ENCODE results near the gene CCSER2.

The CCSER2 gene

DNA sequence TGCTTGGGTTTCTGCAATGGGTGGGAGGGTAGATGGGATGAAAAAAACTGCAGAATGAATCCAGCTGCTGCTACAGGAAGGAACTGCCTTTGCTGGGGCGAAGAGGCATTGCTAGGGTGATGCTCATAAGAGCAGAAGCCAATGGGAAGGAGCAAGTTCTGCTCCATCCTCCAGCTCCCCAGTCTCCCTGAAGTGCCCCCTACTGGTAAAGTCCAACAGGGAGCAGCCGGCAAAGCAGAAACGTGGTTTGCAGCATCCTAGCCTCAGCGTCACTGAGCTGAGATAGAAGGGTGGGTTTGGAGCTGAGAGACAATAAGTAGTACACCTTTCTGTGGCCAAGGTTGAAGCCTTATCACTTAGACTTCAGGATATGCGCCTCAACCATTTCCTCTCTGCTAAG is 220.5 kb downstream of the CCSER2 start:
- no peak for DNase-seq (ENCODE audit: low read depth)

DNA sequence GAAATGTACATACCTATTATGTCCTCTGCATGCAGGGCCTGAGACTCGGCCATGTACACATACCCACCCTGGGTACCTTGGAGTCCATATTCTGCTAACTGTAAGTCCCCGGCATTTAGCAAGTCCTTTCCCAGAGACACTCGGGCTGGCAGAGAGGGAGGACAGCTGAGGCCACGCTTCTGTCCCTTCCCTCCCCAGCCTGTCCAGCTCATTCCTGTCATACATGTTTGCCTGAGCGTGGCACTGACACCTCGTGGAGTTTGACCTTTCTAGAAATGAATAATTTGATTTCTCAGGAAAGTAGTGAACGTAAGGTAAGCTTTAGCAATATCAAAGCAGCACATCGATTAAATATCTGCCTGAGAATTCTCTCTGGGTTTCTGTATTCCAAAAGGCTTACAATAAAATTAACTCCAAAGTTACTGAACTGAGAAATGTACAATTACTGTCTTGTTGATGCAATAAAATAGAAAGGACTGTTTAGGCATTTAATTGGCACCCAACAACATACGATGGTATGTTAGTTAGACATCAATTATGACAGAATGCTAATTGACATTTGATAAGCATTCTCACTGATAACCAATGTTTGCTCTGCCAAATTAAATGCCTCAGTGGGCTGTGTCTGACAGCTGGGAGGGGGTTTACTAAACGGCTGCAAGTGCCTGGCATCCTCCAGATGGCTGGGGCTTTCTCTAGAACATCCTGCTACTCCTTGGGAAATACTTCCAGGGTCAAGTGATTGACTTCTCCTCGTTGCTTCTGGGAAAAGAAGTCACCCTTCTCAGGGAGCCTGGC is 221.2 kb downstream of the CCSER2 start:
- no peak for DNase-seq (ENCODE audit: low read depth)

DNA sequence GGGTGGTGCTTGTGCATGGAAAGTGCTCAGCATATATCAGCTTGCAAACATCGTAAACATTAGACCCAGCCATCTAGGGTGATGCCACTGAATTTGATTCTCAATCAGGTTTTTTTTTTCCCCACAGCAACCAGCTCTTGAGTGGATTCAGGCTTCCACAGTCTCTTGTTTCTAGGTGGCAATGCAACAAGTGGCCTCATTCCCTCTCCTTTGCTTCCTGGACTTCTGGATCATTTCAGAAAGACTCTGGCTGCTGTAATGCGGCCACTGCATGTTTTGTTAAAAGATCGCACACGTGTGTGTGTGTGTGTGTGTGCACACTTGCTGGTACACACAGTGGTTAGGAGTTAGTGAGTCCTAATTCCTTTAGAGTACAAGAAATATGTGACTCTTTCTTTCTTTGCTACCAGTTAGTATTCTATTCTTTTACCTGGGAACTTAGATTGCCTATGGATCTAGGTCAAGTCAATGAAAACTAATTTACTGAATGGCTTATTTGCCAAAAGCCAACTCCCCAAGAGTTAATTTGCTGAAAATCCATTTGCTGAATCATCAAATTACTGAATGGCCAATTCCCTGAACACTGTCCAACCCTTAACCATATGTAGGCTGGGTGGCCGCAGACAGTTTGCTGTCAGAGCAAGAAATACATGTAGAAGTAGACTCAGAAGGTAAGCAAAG is 222.5 kb downstream of the CCSER2 start:
- no peak for DNase-seq (ENCODE audit: low read depth)

DNA sequence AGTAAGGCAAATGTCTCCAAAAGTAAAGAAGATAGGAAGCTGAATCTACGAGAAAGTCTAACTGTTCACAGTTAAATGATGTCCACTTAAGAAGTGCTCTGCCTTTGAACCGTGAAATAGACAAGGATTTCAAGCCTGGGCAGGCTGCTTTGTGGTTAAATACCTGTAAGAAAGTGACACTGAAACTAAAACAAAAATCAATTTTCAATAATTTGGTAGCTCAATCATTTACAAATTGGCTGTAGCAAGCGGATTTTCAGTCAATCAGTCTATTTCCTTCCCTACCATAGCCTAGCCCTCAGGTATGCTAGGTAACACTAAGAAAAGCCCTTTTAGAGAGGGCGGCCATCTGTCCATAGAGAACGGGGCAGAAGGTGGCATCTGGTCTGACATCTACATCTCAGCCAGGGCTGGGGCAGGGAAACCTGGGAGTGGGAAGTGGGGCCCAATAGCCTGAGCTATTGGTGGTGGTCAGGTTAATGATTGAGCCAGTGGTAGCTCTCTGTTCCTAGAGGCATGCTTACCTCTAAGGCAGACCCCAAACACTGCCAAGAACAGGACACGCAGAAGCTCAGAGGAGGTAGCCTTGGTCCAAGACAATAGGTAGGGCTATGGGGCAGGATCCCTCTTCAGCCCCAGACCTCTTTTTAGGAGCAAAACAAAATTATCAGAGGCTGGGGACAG is 223.2 kb downstream of the CCSER2 start:
- DNase-seq (ENCODE audit: low read depth): no peak

DNA sequence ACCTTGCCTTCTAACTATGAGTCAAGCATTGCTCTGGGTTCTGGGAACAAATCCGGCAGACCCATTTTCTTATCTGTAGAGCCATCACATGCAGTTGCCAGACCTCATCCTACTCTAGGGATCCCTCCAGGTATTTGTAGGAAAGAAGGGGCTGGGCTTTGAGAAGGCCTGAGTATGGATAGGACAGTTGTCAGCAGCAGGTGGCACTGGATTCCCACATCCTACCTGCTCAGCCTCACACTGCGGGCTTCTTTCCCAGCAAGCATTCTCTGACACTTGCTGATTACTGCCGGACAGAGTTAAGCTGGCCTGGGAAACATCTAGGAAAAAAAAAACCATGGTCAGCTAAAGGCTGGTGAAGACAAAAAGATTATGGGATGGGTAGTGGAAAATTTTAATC is 224.1 kb downstream of the CCSER2 start:
- no peak for DNase-seq (ENCODE audit: low read depth)

DNA sequence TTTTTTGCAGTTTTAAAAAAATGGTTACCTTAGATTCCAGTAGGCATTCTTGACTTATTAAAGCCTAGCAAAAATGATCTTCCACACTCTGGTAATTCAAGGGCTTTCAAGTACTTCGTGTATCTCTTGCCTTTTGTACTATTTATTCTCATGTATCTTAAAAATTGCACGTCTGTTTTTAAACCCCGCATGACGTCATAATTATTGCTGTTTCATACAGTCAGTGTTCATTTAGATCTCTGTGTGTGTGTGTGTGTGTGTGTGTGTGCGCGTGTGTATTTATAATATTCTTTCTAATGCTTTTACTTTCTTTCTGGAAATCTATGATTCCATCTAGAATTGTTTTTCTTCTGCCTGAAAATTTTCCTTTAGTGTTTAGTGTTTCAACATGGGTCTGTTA is 234.2 kb downstream of the CCSER2 start:
- DNase-seq (ENCODE audit: low read depth): no peak

DNA sequence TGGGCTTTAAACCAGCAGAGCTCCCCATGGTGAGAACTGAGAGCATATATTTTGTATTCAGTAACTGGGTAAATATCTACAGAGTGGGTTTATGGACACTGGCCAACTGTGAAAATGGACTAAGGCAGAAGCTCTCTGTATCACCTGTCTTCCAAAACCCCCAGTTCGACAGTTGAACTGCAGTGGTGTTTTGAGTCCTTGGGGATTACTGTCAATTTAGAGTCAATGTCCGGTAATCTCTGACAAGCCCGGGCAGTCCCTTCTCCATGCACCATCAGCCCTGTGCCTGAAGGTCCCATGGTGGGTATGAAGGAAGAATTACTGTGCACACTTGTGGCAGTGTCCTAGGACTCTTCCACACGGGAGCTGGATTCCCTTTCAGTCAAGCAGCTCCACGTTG is 235.0 kb downstream of the CCSER2 start:
- DNase-seq (ENCODE audit: low read depth): no peak

DNA sequence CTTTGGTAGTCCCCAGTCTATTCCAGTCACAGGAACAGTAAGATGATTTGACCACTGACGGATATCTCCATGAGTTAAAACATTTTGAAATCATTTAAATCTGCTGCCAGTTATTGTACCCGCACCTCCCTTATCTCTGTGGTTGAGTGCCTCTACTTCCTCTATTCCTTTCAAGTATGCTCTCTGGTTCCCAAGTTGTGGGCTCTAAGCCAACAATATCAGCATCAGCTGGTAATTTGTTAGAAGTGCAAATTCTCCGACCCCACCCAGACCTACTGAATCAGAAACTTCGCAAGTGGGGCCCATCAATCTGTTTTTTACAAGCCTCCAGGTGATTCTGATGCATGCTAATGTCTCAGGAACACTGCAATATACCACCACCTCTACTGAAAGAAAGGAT is 235.5 kb downstream of the CCSER2 start:
- no peak for DNase-seq (ENCODE audit: low read depth)

DNA sequence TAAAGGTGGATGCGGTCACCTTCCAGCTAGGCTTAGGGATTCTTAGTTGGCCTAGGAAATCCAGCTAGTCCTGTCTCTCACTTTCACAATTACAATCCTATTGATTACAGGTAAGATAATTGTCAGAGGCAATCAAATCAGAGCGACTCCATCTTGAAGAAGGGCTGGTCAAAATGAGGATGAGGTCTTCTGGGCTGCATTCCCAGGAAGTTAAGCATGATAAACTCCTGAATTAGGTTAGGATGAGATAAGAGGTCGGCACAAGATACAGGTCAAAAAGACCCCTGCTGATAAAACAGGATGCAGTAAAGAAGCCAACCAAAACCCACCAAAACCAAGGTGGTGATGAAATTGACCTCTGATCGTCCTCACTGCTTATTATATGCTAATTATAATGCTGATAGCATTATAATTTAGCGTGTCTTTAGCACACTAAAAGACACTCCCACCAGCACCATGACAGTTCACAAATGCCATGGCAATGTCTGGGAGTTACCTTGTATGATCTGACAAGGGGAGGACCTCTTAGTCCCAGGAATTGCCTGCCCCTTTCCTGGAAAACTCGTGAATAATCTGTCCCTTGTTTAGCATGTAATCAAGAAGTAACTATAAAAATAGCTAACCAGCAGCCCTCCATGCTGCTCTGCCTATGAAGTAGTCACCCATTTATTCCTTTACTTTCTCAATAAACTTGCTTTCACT is 237.6 kb downstream of the CCSER2 start:
- DNase-seq (ENCODE audit: low read depth): no peak

DNA sequence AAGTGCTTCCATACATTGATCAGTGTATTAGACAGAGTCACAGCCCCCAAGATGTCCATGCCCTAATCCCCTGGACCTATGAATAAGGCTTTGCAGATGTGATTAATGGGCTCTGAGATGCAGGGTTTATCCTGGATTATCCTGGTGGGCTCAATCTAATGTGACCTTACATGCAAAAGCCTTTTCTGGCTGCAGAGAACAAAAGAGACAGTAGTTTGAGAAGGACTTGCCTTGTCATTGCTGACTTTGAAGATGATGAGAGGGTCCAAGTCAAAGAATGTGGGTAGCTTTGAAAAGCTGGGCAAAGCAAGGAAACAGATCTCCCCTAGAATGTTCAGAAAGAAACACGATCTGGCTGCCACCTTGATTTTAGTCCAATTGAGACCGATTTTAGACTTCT is 238.7 kb downstream of the CCSER2 start:
- DNase-seq (ENCODE audit: low read depth): no peak

Measured in activated gamma-delta T cell treated with anti-CD3 and anti-CD28 coated beads, Interleukin-2, amount 50 U/mL, for 16 hours (primary cell).